ENCODE measurements around the gene ZSCAN5B.

Gene ZSCAN5B

GRCh38 chr19:56144831-56145230 is 52.8 kb downstream of the ZSCAN5B start:
- Histone ChIP-seq H4K8ac (ENCODE audit: low read depth, low read length) (no peak overlapping the region), H3K4me1 (ENCODE audit: control insufficient read depth in 2 of 2, insufficient read depth in 1 of 2, low read depth in 1 of 2, low read length in 2 of 2) (peaks cover 9 to 16% of the 10 kb centered on the region in 2 donors), H2AK5ac (ENCODE audit: low read depth, low read length) (no peak overlapping the region), H3K27ac (replicated peaks; ENCODE audit: low read length) (no peak overlapping the region), H3K4ac (ENCODE audit: low read length) (no peak overlapping the region), H2AFZ (ENCODE audit: low read length) (no peak overlapping the region), H3K23ac (ENCODE audit: low read depth, low read length, poor library complexity) (no peak overlapping the region), H2BK15ac (ENCODE audit: low read length) (no peak overlapping the region), H3K27me3 (ENCODE audit: control insufficient read depth in 3 of 3, insufficient read depth in 3 of 3, low read depth in 1 of 3, low read length in 3 of 3) (no peaks in the 10 kb centered on the region), H3K79me1 (ENCODE audit: low read depth, low read length) (peaks cover 13% of the 10 kb centered on the region), H3K4me2 (ENCODE audit: insufficient read depth, low read length, poor library complexity, severe bottlenecking) (no peak overlapping the region), H3K36me3 (replicated peaks in 1 of 2; ENCODE audit: control insufficient read depth in 2 of 2, insufficient read depth in 2 of 2, low read length in 2 of 2) (peaks cover 20 to 43% of the 10 kb centered on the region in 2 donors), H2BK120ac (ENCODE audit: low read depth, low read length) (no peak overlapping the region), H3K9me3 (replicated peaks in 1 of 2; ENCODE audit: control insufficient read depth in 2 of 2, insufficient read depth in 1 of 2, low read depth in 1 of 2, low read length in 2 of 2) (peaks cover 0 to 3% of the 10 kb centered on the region in 2 donors), H2BK12ac (ENCODE audit: low read length) (no peak overlapping the region), H4K91ac (ENCODE audit: low read depth, low read length, poor library complexity) (no peak overlapping the region), H3K4me3 (ENCODE audit: low read length in 2 of 2) (no peak overlapping the region), H3K18ac (ENCODE audit: low read length) (no peak overlapping the region), H3K9ac (ENCODE audit: low read depth, low read length, poor library complexity) (no peak overlapping the region), H2BK5ac (ENCODE audit: low read length) (no peak overlapping the region), H3K14ac (ENCODE audit: low read length) (no peak overlapping the region)
- WGBS, 2 donors (ENCODE audit: extremely low coverage in 2 of 2, insufficient read length in 2 of 2, insufficient replicate concordance in 1 of 2): no CpG with 5 or more reads among the region's 12 CpGs
- DNase-seq (ENCODE audit: low spot score): no peak

GRCh38 chr19:56144376-56144775 is 53.2 kb downstream of the ZSCAN5B start:
- Histone ChIP-seq H3K4me1 (ENCODE audit: control insufficient read depth in 2 of 2, insufficient read depth in 1 of 2, low read depth in 1 of 2, low read length in 2 of 2) (peaks cover 10 to 18% of the 10 kb centered on the region in 2 donors), H3K27me3 (ENCODE audit: control insufficient read depth in 3 of 3, insufficient read depth in 3 of 3, low read depth in 1 of 3, low read length in 3 of 3) (no peaks in the 10 kb centered on the region), H2AK5ac (ENCODE audit: low read depth, low read length) (no peak overlapping the region), H4K8ac (ENCODE audit: low read depth, low read length) (no peak overlapping the region), H3K9ac (ENCODE audit: low read depth, low read length, poor library complexity) (no peak overlapping the region), H3K23ac (ENCODE audit: low read depth, low read length, poor library complexity) (no peak overlapping the region), H3K14ac (ENCODE audit: low read length) (no peak overlapping the region), H3K36me3 (replicated peaks in 1 of 2; ENCODE audit: control insufficient read depth in 2 of 2, insufficient read depth in 2 of 2, low read length in 2 of 2) (peaks cover 16 to 39% of the 10 kb centered on the region in 2 donors), H3K4me3 (ENCODE audit: low read length in 2 of 2) (no peak overlapping the region), H2BK12ac (ENCODE audit: low read length) (no peak overlapping the region), H2AFZ (ENCODE audit: low read length) (no peak overlapping the region), H3K9me3 (replicated peaks in 1 of 2; ENCODE audit: control insufficient read depth in 2 of 2, insufficient read depth in 1 of 2, low read depth in 1 of 2, low read length in 2 of 2) (no peaks in the 10 kb centered on the region), H3K79me1 (ENCODE audit: low read depth, low read length) (peaks cover 11% of the 10 kb centered on the region), H3K27ac (replicated peaks; ENCODE audit: low read length) (no peak overlapping the region), H3K18ac (ENCODE audit: low read length) (no peak overlapping the region), H3K4me2 (ENCODE audit: insufficient read depth, low read length, poor library complexity, severe bottlenecking) (no peak overlapping the region), H2BK5ac (ENCODE audit: low read length) (no peak overlapping the region), H2BK15ac (ENCODE audit: low read length) (no peak overlapping the region), H2BK120ac (ENCODE audit: low read depth, low read length) (no peak overlapping the region), H4K91ac (ENCODE audit: low read depth, low read length, poor library complexity) (no peak overlapping the region), H3K4ac (ENCODE audit: low read length) (no peak overlapping the region)
- WGBS, 2 donors (ENCODE audit: extremely low coverage in 2 of 2, insufficient read length in 2 of 2, insufficient replicate concordance in 1 of 2): no CpG with 5 or more reads among the region's 6 CpGs
- no peak for DNase-seq (ENCODE audit: low spot score)

- H3K18ac ChIP-seq (ENCODE audit: low read length): no peak overlapping the region
- peaks cover 10 to 18% of the 10 kb centered on the region in 2 donors for H3K4me1 ChIP-seq (ENCODE audit: control insufficient read depth in 2 of 2, insufficient read depth in 1 of 2, low read depth in 1 of 2, low read length in 2 of 2)
- H2AFZ ChIP-seq (ENCODE audit: low read length): no peak overlapping the region
- H2AK5ac ChIP-seq (ENCODE audit: low read depth, low read length): no peak overlapping the region
- H4K91ac ChIP-seq (ENCODE audit: low read depth, low read length, poor library complexity): no peak overlapping the region
- H3K14ac ChIP-seq (ENCODE audit: low read length): no peak overlapping the region
- no peak overlapping the region for H2BK120ac ChIP-seq (ENCODE audit: low read depth, low read length)
- H3K9ac ChIP-seq (ENCODE audit: low read depth, low read length, poor library complexity): peak overlapping the region; percentile 31
- H3K4ac ChIP-seq (ENCODE audit: low read length): no peak overlapping the region
- no peak overlapping the region for H3K27ac ChIP-seq (replicated peaks; ENCODE audit: low read length)
- H3K36me3 ChIP-seq (replicated peaks in 1 of 2; ENCODE audit: control insufficient read depth in 2 of 2, insufficient read depth in 2 of 2, low read length in 2 of 2): peaks cover 16 to 29% of the 10 kb centered on the region in 2 donors
- no peak for DNase-seq (ENCODE audit: low spot score)
- H3K79me1 ChIP-seq (ENCODE audit: low read depth, low read length): peaks cover 9% of the 10 kb centered on the region
- H2BK12ac ChIP-seq (ENCODE audit: low read length): no peak overlapping the region
- H3K9me3 ChIP-seq (replicated peaks in 1 of 2; ENCODE audit: control insufficient read depth in 2 of 2, insufficient read depth in 1 of 2, low read depth in 1 of 2, low read length in 2 of 2): no peaks in the 10 kb centered on the region
- peak overlapping the region in 1 of 2 donors; percentile 37 for H3K4me3 ChIP-seq (ENCODE audit: low read length in 2 of 2)
- no peak overlapping the region for H2BK15ac ChIP-seq (ENCODE audit: low read length)
- no peak overlapping the region for H3K23ac ChIP-seq (ENCODE audit: low read depth, low read length, poor library complexity)
- no peak overlapping the region for H4K8ac ChIP-seq (ENCODE audit: low read depth, low read length)
- no peaks in the 10 kb centered on the region for H3K27me3 ChIP-seq (ENCODE audit: control insufficient read depth in 3 of 3, insufficient read depth in 3 of 3, low read depth in 1 of 3, low read length in 3 of 3)
- no peak overlapping the region for H3K4me2 ChIP-seq (ENCODE audit: insufficient read depth, low read length, poor library complexity, severe bottlenecking)
- WGBS, 2 donors (ENCODE audit: extremely low coverage in 2 of 2, insufficient read length in 2 of 2, insufficient replicate concordance in 1 of 2): no CpG with 5 or more reads among the region's 4 CpGs
- H2BK5ac ChIP-seq (ENCODE audit: low read length): no peak overlapping the region
These were observed 54.6 kb downstream of the ZSCAN5B start for GRCh38 chr19:56142897-56143434.

GRCh38 chr19:56142087-56142787 is 55.3 kb downstream of the ZSCAN5B start:
- peak overlapping the region; percentile 63 for H3K4me2 ChIP-seq (ENCODE audit: insufficient read depth, low read length, poor library complexity, severe bottlenecking)
- H4K91ac ChIP-seq (ENCODE audit: low read depth, low read length, poor library complexity): no peak overlapping the region
- H3K4me3 ChIP-seq (ENCODE audit: low read length in 2 of 2): peak overlapping the region; percentile 50 to 85
- no peak overlapping the region for H2BK12ac ChIP-seq (ENCODE audit: low read length)
- H3K9me3 ChIP-seq (replicated peaks in 1 of 2; ENCODE audit: control insufficient read depth in 2 of 2, insufficient read depth in 1 of 2, low read depth in 1 of 2, low read length in 2 of 2): no peaks in the 10 kb centered on the region
- H3K27ac ChIP-seq (replicated peaks; ENCODE audit: low read length): no peak overlapping the region
- peaks cover 10 to 18% of the 10 kb centered on the region in 2 donors for H3K4me1 ChIP-seq (ENCODE audit: control insufficient read depth in 2 of 2, insufficient read depth in 1 of 2, low read depth in 1 of 2, low read length in 2 of 2)
- H3K14ac ChIP-seq (ENCODE audit: low read length): no peak overlapping the region
- H2BK5ac ChIP-seq (ENCODE audit: low read length): no peak overlapping the region
- H3K79me1 ChIP-seq (ENCODE audit: low read depth, low read length): peaks cover 5% of the 10 kb centered on the region
- no peak overlapping the region for H3K18ac ChIP-seq (ENCODE audit: low read length)
- H2AFZ ChIP-seq (ENCODE audit: low read length): no peak overlapping the region
- H2BK120ac ChIP-seq (ENCODE audit: low read depth, low read length): no peak overlapping the region
- no peak overlapping the region for H4K8ac ChIP-seq (ENCODE audit: low read depth, low read length)
- peaks cover 9 to 22% of the 10 kb centered on the region in 2 donors for H3K36me3 ChIP-seq (replicated peaks in 1 of 2; ENCODE audit: control insufficient read depth in 2 of 2, insufficient read depth in 2 of 2, low read length in 2 of 2)
- no peak overlapping the region for H3K23ac ChIP-seq (ENCODE audit: low read depth, low read length, poor library complexity)
- peak overlapping the region; percentile 9 for H2AK5ac ChIP-seq (ENCODE audit: low read depth, low read length)
- H3K9ac ChIP-seq (ENCODE audit: low read depth, low read length, poor library complexity): no peak overlapping the region
- H3K27me3 ChIP-seq (ENCODE audit: control insufficient read depth in 3 of 3, insufficient read depth in 3 of 3, low read depth in 1 of 3, low read length in 3 of 3): no peaks in the 10 kb centered on the region
- no CpG with 5 or more reads among the region's 17 CpGs for WGBS, 2 donors (ENCODE audit: extremely low coverage in 2 of 2, insufficient read length in 2 of 2, insufficient replicate concordance in 1 of 2)
- DNase-seq (ENCODE audit: low spot score): no peak
- no peak overlapping the region for H2BK15ac ChIP-seq (ENCODE audit: low read length)
- H3K4ac ChIP-seq (ENCODE audit: low read length): no peak overlapping the region
